Measurements from ENCODE around the gene LHX2. TPM values are rescaled to one million over a fixed set of nuclear protein-coding genes. Genes with fewer than 3 reads are reported as not detected.

Gene LHX2
- total RNA-seq, 2 experiments from 2014 or later, result not detected

GRCh38 chr9:124054582-124055227, 43.1 kb downstream of the LHX2 start:
- H3K9me3 Mint-ChIP-seq, result peaks cover 2% of the 10 kb centered on the region
- POLR2A ChIA-PET, result no interaction called here
- no peak overlapping the region for H3K27ac Mint-ChIP-seq
- H3K36me3 Mint-ChIP-seq, result no peaks in the 10 kb centered on the region
- no peak for DNase-seq
- no peak overlapping the region for H3K4me3 Mint-ChIP-seq
- ATAC-seq (ENCODE audit: low read depth), result no peak
- H3K27me3 Mint-ChIP-seq, result peaks cover 29% of the 10 kb centered on the region
- peaks cover 3% of the 10 kb centered on the region for H3K4me1 Mint-ChIP-seq

- no peak overlapping the region for H3K4me3 Mint-ChIP-seq
- POLR2A ChIA-PET, result no interaction called here
- DNase-seq (no peak), ATAC-seq (ENCODE audit: low read depth) (no peak)
- peaks cover 9% of the 10 kb centered on the region for H3K27me3 Mint-ChIP-seq
- H3K27ac Mint-ChIP-seq, result no peak overlapping the region
- H3K4me1 Mint-ChIP-seq, result no peaks in the 10 kb centered on the region
- H3K36me3 Mint-ChIP-seq, result no peaks in the 10 kb centered on the region
- H3K9me3 Mint-ChIP-seq, result no peaks in the 10 kb centered on the region
Observed at GRCh38 chr9:124060844-124061605, 49.5 kb downstream of the LHX2 start.

- ATAC-seq (ENCODE audit: low read depth), result no peak
- no peak overlapping the region for H3K4me3 Mint-ChIP-seq
- no peak overlapping the region for H3K27ac Mint-ChIP-seq
- H3K36me3 Mint-ChIP-seq, result no peaks in the 10 kb centered on the region
- no peak for DNase-seq
- H3K4me1 Mint-ChIP-seq, result no peaks in the 10 kb centered on the region
- H3K27me3 Mint-ChIP-seq, result peaks cover 6% of the 10 kb centered on the region
- POLR2A ChIA-PET, result no interaction called here
- H3K9me3 Mint-ChIP-seq, result no peaks in the 10 kb centered on the region
Observed at GRCh38 chr9:124062172-124062571, 50.6 kb downstream of the LHX2 start.

- POLR2A ChIA-PET, result no interaction called here
- no peak for ATAC-seq (ENCODE audit: low read depth)
- Mint-ChIP-seq H3K27ac (no peak overlapping the region), H3K4me1 (no peaks in the 10 kb centered on the region), H3K9me3 (peaks cover 1% of the 10 kb centered on the region), H3K36me3 (no peaks in the 10 kb centered on the region), H3K4me3 (no peak overlapping the region), H3K27me3 (peaks cover 12% of the 10 kb centered on the region)
- DNase-seq, result no peak
Observed at GRCh38 chr9:124066783-124067577, 55.4 kb downstream of the LHX2 start.

- DNase-seq (no peak), ATAC-seq (ENCODE audit: low read depth) (no peak)
- H3K27me3 Mint-ChIP-seq, result peaks cover 15% of the 10 kb centered on the region
- H3K4me3 Mint-ChIP-seq, result no peak overlapping the region
- POLR2A ChIA-PET, result no interaction called here
- H3K4me1 Mint-ChIP-seq, result no peaks in the 10 kb centered on the region
- no peaks in the 10 kb centered on the region for H3K36me3 Mint-ChIP-seq
- H3K9me3 Mint-ChIP-seq, result peaks cover 1% of the 10 kb centered on the region
- no peak overlapping the region for H3K27ac Mint-ChIP-seq
Observed at GRCh38 chr9:124068251-124068650, 56.7 kb downstream of the LHX2 start.

GRCh38 chr9:124074746-124075145, 63.2 kb downstream of the LHX2 start:
- ATAC-seq (ENCODE audit: low read depth) (no peak), DNase-seq (no peak)
- Mint-ChIP-seq H3K4me1 (no peaks in the 10 kb centered on the region), H3K36me3 (no peaks in the 10 kb centered on the region), H3K4me3 (no peak overlapping the region), H3K27me3 (peaks cover 20% of the 10 kb centered on the region), H3K9me3 (peaks cover 1% of the 10 kb centered on the region), H3K27ac (no peak overlapping the region)
- POLR2A ChIA-PET, result no interaction called here

- no peak for ATAC-seq (ENCODE audit: low read depth)
- H3K4me1 Mint-ChIP-seq, result no peaks in the 10 kb centered on the region
- H3K9me3 Mint-ChIP-seq, result peaks cover 1% of the 10 kb centered on the region
- no peaks in the 10 kb centered on the region for H3K36me3 Mint-ChIP-seq
- POLR2A ChIA-PET, result no interaction called here
- H3K27me3 Mint-ChIP-seq, result peaks cover 14% of the 10 kb centered on the region
- H3K27ac Mint-ChIP-seq, result no peak overlapping the region
- DNase-seq, result no peak
- H3K4me3 Mint-ChIP-seq, result no peak overlapping the region
Observed at GRCh38 chr9:124075761-124076160, 64.2 kb downstream of the LHX2 start.

- POLR2A ChIA-PET, result no interaction called here
- ATAC-seq (ENCODE audit: low read depth), result no peak
- H3K9me3 Mint-ChIP-seq, result no peaks in the 10 kb centered on the region
- H3K27ac Mint-ChIP-seq, result no peak overlapping the region
- peaks cover 13% of the 10 kb centered on the region for H3K27me3 Mint-ChIP-seq
- H3K4me3 Mint-ChIP-seq, result no peak overlapping the region
- no peaks in the 10 kb centered on the region for H3K36me3 Mint-ChIP-seq
- DNase-seq, result no peak
- H3K4me1 Mint-ChIP-seq, result no peaks in the 10 kb centered on the region
Observed at GRCh38 chr9:124077915-124078572, 66.5 kb downstream of the LHX2 start.

GRCh38 chr9:124078641-124079040, 67.1 kb downstream of the LHX2 start:
- ATAC-seq (ENCODE audit: low read depth) (no peak), DNase-seq (no peak)
- Mint-ChIP-seq H3K27ac (no peak overlapping the region), H3K36me3 (no peaks in the 10 kb centered on the region), H3K27me3 (peaks cover 9% of the 10 kb centered on the region), H3K4me1 (no peaks in the 10 kb centered on the region), H3K4me3 (no peak overlapping the region), H3K9me3 (no peaks in the 10 kb centered on the region)
- POLR2A ChIA-PET, result no interaction called here

GRCh38 chr9:124079176-124079925, 67.8 kb downstream of the LHX2 start:
- POLR2A ChIA-PET, result no interaction called here
- Mint-ChIP-seq H3K4me3 (no peak overlapping the region), H3K36me3 (no peaks in the 10 kb centered on the region)

GRCh38 chr9:124082622-124083021, 71.1 kb downstream of the LHX2 start:
- peaks cover 12% of the 10 kb centered on the region for H3K9me3 Mint-ChIP-seq
- no peak for DNase-seq
- no peaks in the 10 kb centered on the region for H3K4me1 Mint-ChIP-seq
- H3K4me3 Mint-ChIP-seq, result no peak overlapping the region
- H3K27ac Mint-ChIP-seq, result no peak overlapping the region
- no peak for ATAC-seq (ENCODE audit: low read depth)
- no peaks in the 10 kb centered on the region for H3K36me3 Mint-ChIP-seq
- POLR2A ChIA-PET, result no interaction called here
- peaks cover 20% of the 10 kb centered on the region for H3K27me3 Mint-ChIP-seq

More at GRCh38 chr9:124079176-124079925, 67.8 kb downstream of the LHX2 start:
- H3K4me1 Mint-ChIP-seq, result no peaks in the 10 kb centered on the region
- peaks cover 2% of the 10 kb centered on the region for H3K9me3 Mint-ChIP-seq
- H3K27me3 Mint-ChIP-seq, result peaks cover 12% of the 10 kb centered on the region
- H3K27ac Mint-ChIP-seq, result no peak overlapping the region
- no peak for ATAC-seq (ENCODE audit: low read depth)
- DNase-seq, result no peak
